Measurements from ENCODE around the gene GABRR3.

The GABRR3 gene

GRCh38 chr3:98035208-98035607 is at the start of gene GABRR3:
TSS of gene GABRR3 (minus strand) at chr3:98035315. CDS start at chr3:98034987, 328 bp downstream.
- no peak for TF ChIP-seq POLR2A (IDR thresholded peaks at IDR 0.05; ENCODE audit: low read depth, low read length)
- no peak for FAIRE-seq
- no peak for DNase-seq (ENCODE audit: insufficient read length, low spot score)

- FAIRE-seq: no peak
- no peak for TF ChIP-seq POLR2A (IDR thresholded peaks at IDR 0.05; ENCODE audit: low read depth, low read length)
- no peak for DNase-seq (ENCODE audit: insufficient read length, low spot score)
Observed at GRCh38 chr3:98073486-98073885, 38.4 kb upstream of the GABRR3 start.

DNA sequence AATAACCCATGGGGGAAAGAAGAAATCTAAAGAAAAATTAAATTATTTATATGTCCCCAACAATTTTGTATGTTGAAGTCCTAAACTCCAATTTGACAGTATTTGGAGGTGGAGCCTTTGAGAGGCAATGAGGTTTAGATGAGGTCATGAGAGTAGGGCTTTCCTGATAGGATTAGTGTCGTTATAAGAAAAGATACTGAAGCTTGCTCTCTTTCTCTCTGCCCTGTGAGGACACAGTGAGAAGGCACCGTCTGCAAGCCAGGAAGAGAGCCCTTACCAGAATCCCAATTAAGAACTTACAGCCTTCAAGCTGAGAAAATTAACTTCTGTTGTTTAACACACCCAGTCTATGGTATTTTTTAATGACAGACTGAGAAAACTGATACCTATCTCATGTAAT is 35.7 kb upstream of the GABRR3 start:
- no peak for TF ChIP-seq POLR2A (IDR thresholded peaks at IDR 0.05; ENCODE audit: low read depth, low read length)
- FAIRE-seq (no peak), DNase-seq (ENCODE audit: insufficient read length, low spot score) (no peak)

GRCh38 chr3:98068824-98069223 is 33.7 kb upstream of the GABRR3 start:
- no peak for DNase-seq (ENCODE audit: insufficient read length, low spot score)
- no peak for FAIRE-seq

GRCh38 chr3:98058244-98058960 is 23.3 kb upstream of the GABRR3 start:
- FAIRE-seq: no peak
- no peak for TF ChIP-seq POLR2A (IDR thresholded peaks at IDR 0.05; ENCODE audit: low read depth, low read length)
- no peak for DNase-seq (ENCODE audit: insufficient read length, low spot score)

More at GRCh38 chr3:98068824-98069223, 33.7 kb upstream of the GABRR3 start:
- no peak for TF ChIP-seq POLR2A (IDR thresholded peaks at IDR 0.05; ENCODE audit: low read depth, low read length)

GRCh38 chr3:98057631-98058030 is 22.5 kb upstream of the GABRR3 start:
- FAIRE-seq: no peak
- no peak for TF ChIP-seq POLR2A (IDR thresholded peaks at IDR 0.05; ENCODE audit: low read depth, low read length)
- no peak for DNase-seq (ENCODE audit: insufficient read length, low spot score)

DNA sequence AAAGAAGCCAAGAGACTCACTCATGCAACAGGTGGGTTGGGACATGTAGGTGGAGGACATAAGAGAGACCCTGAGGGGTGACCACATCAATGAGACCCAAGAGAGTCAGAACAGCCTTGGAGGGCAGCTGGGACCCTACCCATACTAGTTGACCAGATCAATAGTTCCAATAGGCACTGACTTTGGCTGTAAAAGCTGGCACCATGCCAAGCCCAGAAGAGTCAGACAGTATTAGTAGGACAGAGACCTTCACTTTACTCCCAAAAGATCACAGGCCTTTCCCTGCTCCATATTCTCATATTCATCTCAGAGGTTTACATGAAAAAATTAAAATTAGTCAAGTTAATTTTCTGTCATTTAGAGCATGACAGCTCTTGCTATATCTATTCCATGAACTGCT is 20.9 kb upstream of the GABRR3 start:
- no peak for TF ChIP-seq POLR2A (IDR thresholded peaks at IDR 0.05; ENCODE audit: low read depth, low read length)
- DNase-seq (ENCODE audit: insufficient read length, low spot score) (no peak), FAIRE-seq (no peak)

DNA sequence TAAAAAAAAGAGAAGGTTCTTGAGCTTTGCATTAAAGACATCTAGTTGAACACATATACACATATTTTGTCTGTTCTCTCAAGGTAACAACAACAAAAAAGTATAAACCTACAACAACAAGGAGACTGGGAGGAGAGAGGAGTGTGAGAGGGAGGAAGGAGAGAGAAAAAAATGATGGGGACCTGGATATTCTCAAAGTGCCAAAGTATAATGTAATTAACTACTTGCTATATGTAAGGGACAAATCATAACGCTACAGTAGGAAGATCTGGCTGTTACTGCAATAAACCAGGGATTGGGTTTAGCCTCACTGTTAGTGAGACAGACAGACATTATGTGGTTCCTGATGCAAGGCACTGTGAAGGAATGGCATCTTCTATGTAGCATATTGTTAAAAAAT is 14.2 kb upstream of the GABRR3 start:
- no peak for FAIRE-seq
- no peak for TF ChIP-seq POLR2A (IDR thresholded peaks at IDR 0.05; ENCODE audit: low read depth, low read length)
- DNase-seq (ENCODE audit: insufficient read length, low spot score): no peak

DNA sequence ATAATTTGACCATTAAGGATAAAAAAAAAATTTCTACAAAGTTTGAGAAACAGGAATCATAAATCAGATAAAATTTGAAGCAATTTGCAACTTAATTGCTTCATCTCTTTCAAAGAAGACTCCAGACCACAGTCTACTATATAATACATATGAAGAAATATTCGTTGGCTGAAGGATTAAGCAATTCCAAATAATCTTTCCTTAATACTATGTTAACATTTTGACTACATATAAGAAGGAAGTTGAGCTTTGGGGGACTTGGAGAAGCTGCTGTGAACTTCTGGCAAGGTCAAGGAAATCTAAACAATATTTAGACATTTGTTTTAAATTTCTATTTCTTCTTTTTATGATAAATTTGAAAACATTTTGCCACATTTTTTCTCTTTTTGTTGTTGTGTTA is 13.5 kb upstream of the GABRR3 start:
- TF ChIP-seq POLR2A (IDR thresholded peaks at IDR 0.05; ENCODE audit: low read depth, low read length): no peak
- DNase-seq (ENCODE audit: insufficient read length, low spot score) (no peak), FAIRE-seq (no peak)

DNA sequence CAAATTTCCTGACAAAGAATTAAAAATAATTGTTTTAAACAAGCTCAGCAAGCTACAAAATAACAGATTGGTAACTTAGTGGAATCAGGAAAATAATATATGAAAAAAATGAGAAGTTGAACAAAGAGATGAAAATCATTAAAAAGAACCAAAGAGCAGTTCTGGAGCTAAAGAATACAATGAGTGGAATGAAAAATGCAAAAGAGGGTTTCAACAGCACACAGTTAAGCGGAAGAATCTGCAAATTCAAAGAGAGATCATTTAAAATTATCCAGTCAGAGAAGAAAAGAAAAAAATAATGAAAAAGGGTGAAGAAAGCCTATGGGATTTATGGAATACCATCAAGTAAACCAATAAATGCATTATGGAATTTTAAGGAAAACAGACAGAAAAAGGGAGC is 6.2 kb upstream of the GABRR3 start:
- no peak for TF ChIP-seq POLR2A (IDR thresholded peaks at IDR 0.05; ENCODE audit: low read depth, low read length)
- FAIRE-seq (no peak), DNase-seq (ENCODE audit: insufficient read length, low spot score) (no peak)

DNA sequence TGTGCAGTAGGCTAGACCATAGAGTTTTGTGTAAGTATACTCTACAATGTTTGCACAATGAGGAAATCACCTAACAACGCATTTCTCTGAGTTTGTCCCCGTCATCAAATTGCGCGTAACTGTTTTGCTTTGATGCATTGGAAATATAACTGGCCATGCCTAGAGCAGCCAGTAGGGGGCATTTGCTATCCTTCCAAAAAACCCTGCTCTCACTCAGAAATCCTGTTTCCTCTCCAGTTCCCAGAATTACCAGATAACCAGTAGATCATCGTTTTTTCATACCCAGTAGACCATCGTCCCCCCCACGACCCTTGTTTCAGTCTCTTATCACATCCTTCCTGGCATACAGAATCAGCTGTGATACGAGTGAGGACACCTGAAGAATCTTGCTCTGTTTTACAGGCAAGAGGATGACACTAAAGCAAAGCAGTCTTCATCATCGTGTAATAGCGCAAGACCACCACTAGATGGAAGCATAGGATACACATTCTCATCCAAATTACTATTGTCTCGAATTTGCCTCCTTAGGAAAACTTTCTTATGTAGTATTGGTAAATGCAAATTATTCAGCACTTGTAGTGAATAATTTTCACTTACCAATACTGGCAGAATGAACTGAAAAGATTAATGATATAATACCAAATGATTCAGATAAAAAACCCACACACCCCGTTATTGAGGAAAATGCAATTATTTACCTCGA is 4.4 kb upstream of the GABRR3 start:
- FAIRE-seq (peak; percentile 97), DNase-seq (ENCODE audit: insufficient read length, low spot score) (peak; percentile 15)
- TF ChIP-seq POLR2A (IDR thresholded peaks at IDR 0.05; ENCODE audit: low read depth, low read length): no peak

DNA sequence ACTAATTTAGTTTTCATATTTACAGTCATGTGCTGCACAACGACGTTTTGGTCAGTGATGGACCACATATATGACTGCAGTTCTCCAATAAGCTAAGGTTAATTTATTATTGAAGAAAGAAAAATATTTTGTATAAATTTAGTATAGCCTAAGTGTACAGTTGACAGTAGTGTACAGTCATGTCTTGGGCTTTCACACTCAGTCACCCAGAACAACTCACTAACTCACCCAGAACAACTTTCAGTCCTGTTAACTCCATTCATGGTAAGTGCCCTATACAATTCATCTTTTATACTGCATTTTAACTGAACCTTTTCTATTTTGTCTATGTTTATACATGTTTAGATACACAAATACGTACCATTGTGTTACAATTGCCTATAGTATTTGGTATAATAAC is 3.8 kb upstream of the GABRR3 start:
- TF ChIP-seq POLR2A (IDR thresholded peaks at IDR 0.05; ENCODE audit: low read depth, low read length): no peak
- FAIRE-seq (no peak), DNase-seq (ENCODE audit: insufficient read length, low spot score) (no peak)

DNA sequence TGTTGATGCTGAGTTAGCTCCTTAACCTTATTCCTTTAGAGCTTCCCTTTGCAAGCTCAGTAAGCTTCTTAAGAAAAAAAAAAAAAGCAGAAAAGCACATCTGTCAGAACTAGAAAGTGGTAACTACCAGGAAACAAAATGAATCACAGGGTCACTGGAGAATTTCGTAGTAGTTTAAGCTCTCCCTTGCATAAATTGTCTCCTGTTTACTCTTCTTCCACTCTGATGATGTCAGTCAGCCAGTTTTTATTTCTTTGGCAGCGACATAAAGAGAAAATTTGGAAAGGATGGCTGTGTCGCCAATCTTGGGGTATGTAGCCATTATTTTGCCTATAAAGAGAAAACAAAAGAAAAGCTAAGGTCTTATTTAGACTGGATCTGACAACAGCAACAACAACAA is 3.2 kb upstream of the GABRR3 start:
- FAIRE-seq: no peak
- DNase-seq (ENCODE audit: insufficient read length, low spot score): no peak
- no peak for TF ChIP-seq POLR2A (IDR thresholded peaks at IDR 0.05; ENCODE audit: low read depth, low read length)

DNA sequence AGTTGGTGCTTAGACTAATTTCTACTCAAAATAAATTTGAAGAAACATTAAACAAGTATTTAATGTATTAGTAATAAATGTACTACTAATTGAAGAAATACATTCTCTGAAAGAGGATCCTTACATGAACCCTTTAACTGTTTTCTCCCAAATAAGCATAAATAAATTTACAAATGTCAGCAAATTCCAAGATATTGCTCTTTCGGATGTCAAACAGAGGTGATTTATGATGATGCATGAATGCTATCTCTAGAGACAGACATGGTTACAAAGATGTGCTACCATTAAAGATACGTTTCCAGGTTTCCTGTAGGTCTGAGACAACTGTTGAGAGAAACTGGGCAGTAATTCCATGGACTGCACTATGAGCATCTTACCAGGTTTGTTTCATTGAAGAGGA is 629 bp downstream of the GABRR3 start:
- DNase-seq (ENCODE audit: insufficient read length, low spot score): no peak
- FAIRE-seq: no peak
- TF ChIP-seq POLR2A (IDR thresholded peaks at IDR 0.05; ENCODE audit: low read depth, low read length): no peak

- DNase-seq (ENCODE audit: insufficient read length, low spot score): no peak
- no peak for TF ChIP-seq POLR2A (IDR thresholded peaks at IDR 0.05; ENCODE audit: low read depth, low read length)
- no peak for FAIRE-seq
Observed at GRCh38 chr3:98034036-98034435, 1.1 kb downstream of the GABRR3 start.
